ES-I3 (cell line): ENCODE data around the gene NHP2.

Experiments used
- H3K36me3 ChIP-seq: 2 replicates; pipeline ENCODE4 v1.6.1; 2013; ENCODE audit warnings: mild to moderate bottlenecking, low read length, control low read depth, moderate library complexity; ENCODE audit not compliant: insufficient read depth
- H3K4me1 ChIP-seq: 2 replicates; pipeline ENCODE4 v1.6.1; 2013; ENCODE audit warnings: mild to moderate bottlenecking, control low read depth, low read length; ENCODE audit not compliant: insufficient read depth
- H3K9ac ChIP-seq: 2 replicates; pipeline ENCODE4 v1.6.1; 2013; ENCODE audit warnings: low read depth, mild to moderate bottlenecking, low read length, moderate library complexity
- H3K9me3 ChIP-seq: 2 replicates; pipeline ENCODE4 v1.6.1; 2013; ENCODE audit warnings: mild to moderate bottlenecking, low read length, moderate library complexity; ENCODE audit not compliant: control insufficient read depth, insufficient read depth

Gene NHP2

DNA sequence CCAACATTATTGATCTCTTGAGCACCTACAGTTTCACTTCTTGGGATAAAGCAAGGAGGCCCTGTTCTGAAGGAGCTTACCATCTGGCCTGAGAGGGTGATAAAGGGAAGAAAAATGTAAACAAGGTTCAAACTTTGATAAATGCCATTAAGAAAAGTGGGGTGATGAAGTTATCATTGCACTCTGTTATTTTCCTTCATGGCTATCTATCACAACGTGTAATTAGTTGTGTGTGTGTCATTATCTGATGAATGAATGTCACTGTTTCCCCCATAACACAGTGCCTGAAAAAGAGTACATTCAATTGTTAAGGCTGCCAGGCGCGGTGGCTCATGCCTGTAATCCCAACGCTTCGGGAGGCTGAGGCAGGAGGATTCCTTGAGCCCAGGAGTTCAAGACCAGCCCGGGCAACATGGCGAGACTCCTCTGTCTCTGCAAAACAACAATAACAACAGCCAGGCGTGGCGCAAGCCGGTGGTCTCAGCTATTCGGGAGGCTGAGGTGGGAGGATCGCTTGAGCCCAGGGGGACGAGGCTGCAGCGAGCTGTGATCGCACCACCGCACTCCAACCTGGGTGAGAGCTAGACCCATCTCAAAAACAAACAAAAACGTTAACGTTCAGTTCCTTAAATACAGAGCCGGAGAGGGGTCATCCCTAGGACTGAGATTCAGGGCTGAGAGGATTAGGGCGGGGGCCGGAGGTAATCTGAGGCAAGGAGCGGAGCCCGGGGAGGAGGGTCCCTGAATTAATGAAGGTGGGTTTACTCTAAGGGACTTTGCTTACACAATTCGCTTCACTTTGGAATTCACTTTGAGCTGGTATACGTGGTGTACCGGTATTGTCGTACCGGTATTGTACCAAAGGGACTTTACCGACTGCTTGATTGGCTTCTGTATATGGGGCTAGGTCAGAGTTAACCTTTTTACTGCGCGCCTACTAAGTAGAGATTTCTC is 917 bp downstream of the NHP2 start:
- H3K9ac ChIP-seq = peak overlapping the region; percentile 75
- no peaks in the 10 kb centered on the region for H3K4me1 ChIP-seq
- H3K9me3 ChIP-seq = no peaks in the 10 kb centered on the region
- H3K36me3 ChIP-seq = peaks cover 26% of the 10 kb centered on the region

DNA sequence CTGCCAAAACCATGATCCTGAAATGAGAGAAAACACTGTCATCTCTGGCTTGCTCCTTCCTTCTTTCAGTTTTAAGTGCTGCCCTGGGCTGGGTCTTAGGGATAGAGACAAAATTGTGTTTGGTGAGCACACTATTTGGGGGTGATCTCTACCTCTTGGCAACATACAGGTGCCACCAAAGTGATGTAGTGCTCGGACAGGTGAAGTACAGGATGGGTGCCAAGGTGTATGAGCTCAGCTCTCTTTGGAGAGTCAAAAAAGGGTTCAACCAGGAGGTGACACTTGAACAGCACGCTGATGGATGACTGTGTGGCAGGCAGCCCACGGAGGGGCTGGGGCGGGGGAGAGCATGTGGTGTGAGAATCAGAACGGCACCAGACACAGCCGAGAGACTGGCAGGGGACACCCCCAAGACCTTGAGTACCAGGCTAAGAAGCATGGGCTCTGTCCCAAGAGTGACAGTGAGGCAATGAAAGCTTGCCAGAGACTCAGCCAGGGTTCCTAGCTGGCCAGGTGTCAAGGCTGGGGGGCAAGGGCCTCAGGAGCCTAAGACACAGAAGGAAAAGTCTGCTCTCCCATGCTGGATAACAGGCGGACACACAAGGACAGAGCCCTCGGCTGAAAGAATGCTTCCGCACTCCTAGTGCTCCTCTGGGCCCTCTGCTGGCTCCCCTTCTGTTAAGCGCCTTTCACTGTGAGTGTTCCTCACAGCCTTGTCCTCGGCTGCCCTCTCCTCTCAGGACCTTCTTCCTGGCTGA is 2.5 kb downstream of the NHP2 start:
- Histone ChIP-seq H3K9ac (no peak overlapping the region), H3K9me3 (no peaks in the 10 kb centered on the region), H3K36me3 (peaks cover 40% of the 10 kb centered on the region), H3K4me1 (no peaks in the 10 kb centered on the region)

DNA sequence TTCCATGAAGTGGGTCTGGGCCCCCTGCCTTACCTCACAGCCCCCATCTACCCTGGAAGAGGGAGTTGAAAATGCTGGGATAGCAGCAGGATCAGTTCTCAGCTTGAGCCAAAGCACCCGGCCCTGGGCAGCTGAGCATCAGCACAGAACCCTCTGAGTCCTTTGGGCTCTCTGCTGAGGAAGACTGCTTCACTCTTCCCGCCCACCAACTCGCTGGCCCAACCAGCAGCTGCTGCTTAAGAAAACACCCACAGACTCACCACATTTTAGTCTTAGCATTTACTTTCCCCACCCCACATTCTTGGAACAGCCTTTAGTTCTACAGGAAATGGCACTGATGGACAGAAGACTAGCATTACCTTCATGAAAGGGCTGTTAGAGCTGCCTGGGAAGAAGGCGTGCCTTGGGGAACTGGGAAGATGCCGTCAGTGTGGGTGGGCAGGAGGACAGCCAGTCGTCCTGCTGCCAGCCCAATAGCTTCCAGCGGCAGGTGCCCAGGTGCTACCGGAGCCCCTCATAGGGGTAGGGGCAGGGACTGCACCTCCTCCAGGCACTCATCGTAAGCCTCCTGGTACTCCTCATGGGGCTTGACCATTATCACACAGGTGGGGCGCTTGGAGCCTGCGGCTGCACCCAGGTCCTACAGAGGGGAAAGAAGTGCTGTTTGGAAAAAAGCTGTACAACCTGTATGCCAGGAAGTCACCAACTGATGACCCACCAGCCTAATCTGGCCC is 4.3 kb downstream of the NHP2 start:
- Histone ChIP-seq H3K36me3 (peaks cover 40% of the 10 kb centered on the region), H3K4me1 (no peaks in the 10 kb centered on the region), H3K9me3 (no peaks in the 10 kb centered on the region), H3K9ac (no peak overlapping the region)

DNA sequence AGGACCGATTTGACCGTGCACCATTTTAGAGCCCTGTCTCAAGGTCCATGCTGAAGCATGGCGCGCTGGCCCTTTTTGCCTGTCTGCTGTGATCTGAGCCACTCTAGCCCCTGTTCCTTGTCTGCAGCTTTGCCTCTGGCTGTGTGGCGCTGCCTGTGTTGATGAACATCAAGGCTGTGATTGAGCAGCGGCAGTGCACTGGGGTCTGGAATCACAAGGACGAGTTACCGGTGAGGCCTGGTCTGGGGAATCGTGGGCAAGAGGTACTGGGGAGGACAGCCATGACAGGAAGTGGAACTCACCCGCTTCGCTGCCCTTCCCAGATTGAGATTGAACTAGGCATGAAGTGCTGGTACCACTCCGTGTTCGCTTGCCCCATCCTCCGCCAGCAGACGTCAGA is 6.3 kb downstream of the NHP2 start:
- H3K9ac ChIP-seq = no peak overlapping the region
- H3K4me1 ChIP-seq = no peaks in the 10 kb centered on the region
- H3K9me3 ChIP-seq = no peaks in the 10 kb centered on the region
- peaks cover 48% of the 10 kb centered on the region for H3K36me3 ChIP-seq

DNA sequence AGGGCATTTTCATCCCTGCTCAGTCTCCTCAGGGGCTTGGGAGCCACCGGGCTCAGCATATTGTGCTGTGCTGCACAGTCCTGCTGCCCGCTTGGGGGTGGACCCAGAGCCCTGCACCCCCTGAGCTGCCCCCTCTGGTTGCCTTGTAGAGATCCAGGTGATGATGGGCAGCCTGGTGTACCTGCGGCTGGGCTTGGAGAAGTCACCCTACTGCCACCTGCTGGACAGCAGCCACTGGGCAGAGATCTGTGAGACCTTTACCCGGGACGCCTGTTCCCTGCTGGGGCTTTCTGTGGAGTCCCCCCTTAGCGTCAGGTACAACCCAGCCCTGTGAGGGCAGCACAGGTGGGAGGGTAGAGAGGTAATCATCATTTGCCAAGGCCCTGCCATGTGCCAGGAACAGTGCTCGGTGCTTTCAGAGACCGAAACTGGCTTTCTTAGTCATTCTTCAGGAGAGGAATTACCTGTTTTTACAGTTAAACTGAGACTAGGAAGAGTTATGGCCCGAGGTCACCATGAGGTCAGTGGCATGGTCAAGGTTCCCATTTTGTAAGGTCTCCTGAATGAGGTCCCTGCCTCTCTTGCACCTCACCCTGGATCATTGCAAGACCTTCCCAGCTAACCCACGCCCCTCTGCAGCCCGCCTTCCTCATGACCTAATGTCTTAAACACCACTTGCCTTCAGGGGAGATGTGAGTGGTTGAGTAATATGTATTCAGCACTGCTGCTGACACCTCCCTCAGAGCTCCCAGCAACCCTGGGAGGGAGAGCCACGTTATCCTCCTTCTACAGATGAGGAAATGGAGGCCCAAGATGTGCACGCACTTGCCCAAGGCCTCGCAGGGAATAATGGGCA is 7.5 kb downstream of the NHP2 start:
- peaks cover 56% of the 10 kb centered on the region for H3K36me3 ChIP-seq
- H3K9ac ChIP-seq = no peak overlapping the region
- no peaks in the 10 kb centered on the region for H3K9me3 ChIP-seq
- H3K4me1 ChIP-seq = no peaks in the 10 kb centered on the region

DNA sequence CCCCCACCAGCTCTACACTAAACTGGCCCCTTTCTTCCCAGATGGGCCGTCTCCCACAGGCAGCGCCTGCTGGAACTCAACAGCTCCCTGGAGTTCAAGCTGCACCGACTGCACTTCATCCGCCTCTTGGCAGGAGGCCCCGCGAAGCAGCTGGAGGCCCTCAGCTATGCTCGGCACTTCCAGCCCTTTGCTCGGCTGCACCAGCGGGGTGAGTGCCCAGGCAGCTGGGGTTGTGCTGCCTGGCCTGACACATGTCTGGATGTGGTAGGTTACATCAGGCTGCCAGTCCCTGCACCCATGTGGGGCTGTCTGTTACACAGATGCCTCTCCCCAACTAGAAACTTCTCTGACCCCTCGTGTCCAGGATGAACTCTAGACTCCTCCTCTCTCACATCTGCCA is 9.8 kb downstream of the NHP2 start:
- Histone ChIP-seq H3K36me3 (peaks cover 46% of the 10 kb centered on the region), H3K4me1 (no peaks in the 10 kb centered on the region), H3K9ac (no peak overlapping the region), H3K9me3 (no peaks in the 10 kb centered on the region)

DNA sequence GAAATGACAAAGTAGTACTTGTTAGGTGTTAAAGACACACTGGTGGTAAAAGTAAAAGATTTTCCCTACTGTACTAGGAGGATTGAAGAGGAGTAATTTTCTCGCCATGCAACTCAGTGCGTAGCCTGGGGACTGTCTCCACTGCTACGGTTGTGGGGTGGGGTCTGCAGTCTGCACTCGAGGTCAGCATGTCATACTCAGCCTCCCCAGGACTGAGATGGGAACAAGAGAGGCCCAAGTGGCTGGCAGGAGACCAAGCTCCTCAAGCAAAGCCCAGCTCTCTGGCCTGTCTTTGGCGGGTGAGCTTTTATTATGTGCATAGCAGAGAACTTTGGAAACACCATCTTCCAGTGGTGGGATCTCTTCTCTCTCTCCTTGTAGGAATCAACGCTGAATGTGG is 10.4 kb downstream of the NHP2 start:
- H3K4me1 ChIP-seq = no peaks in the 10 kb centered on the region
- no peak overlapping the region for H3K9ac ChIP-seq
- no peaks in the 10 kb centered on the region for H3K9me3 ChIP-seq
- H3K36me3 ChIP-seq = peaks cover 42% of the 10 kb centered on the region

DNA sequence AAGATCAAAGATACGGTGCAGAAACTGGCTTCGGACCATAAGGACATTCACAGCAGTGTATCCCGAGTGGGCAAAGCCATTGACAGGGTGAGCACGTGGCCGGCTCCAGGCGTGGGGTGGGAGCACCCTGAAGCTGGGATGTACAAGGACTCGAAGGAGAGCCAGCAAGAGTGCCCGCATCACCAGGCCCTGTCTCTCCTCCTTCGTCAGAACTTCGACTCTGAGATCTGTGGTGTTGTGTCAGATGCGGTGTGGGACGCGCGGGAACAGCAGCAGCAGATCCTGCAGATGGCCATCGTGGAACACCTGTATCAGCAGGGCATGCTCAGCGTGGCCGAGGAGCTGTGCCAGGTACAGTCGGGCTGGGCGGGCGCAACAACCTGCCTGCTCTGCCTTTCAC is 11.0 kb downstream of the NHP2 start:
- H3K36me3 ChIP-seq = peaks cover 42% of the 10 kb centered on the region
- no peaks in the 10 kb centered on the region for H3K9me3 ChIP-seq
- H3K9ac ChIP-seq = no peak overlapping the region
- H3K4me1 ChIP-seq = no peaks in the 10 kb centered on the region

DNA sequence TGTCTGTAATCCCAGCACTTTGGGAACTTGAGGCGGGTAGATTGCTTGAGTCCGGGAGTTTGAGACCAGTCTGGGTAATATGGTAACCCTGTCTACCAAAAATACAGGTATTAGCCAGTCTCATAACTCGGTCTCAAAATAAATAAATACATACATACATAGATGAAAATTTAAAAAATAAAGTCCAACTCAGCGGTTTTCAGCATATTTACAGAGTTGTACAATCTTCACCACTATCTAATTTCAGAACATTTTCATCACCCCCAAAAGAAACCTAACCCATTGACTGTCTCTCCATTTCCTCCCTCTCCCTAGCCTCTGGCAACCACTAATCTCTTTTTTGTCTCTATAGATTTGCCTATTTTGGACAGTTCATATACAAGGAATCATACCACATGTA is 12.1 kb downstream of the NHP2 start:
- Histone ChIP-seq H3K36me3 (peaks cover 34% of the 10 kb centered on the region), H3K9me3 (no peaks in the 10 kb centered on the region), H3K9ac (no peak overlapping the region)

DNA sequence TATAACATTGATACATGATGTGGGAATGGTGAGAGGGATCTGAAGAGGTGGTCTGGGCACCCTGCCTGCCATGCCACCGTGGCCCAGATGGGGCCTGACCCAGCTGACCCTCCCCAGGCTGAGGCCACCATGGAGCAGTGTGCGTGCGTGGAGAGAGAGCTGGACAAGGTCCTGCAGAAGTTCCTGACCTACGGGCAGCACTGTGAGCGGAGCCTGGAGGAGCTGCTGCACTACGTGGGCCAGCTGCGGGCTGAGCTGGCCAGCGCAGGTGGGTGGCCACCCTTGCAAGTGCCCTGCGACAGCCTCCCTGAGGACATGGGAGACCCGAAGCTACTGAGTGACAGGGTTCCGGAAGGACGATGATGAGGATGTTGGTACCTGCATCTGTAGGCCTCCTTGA is 15.7 kb downstream of the NHP2 start:
- Histone ChIP-seq H3K4me1 (no peaks in the 10 kb centered on the region), H3K9me3 (no peaks in the 10 kb centered on the region), H3K9ac (no peak overlapping the region), H3K36me3 (peaks cover 46% of the 10 kb centered on the region)

More for the DNA sequence above, 12.1 kb downstream of the NHP2 start:
- no peaks in the 10 kb centered on the region for H3K4me1 ChIP-seq

DNA sequence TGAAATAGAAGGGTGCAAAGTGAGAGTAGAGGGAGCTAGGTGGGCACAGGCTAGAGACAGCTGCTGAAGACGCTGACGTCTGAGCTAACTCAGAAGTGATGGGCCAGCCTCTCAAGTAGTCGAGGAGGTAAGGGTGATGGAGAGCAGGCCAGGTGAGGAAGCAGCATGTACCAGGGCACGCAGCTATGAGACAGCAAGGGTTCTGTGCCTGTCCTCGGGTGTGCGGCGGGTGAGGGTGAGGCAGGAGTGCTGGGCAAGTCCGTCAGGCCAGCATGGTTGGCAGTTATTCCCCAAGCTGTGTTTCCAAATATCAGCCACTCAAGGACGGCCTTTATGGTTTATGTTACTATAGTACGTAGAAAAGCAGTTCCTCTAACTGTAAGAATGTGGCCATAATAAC is 16.7 kb downstream of the NHP2 start:
- Histone ChIP-seq H3K9ac (no peak overlapping the region), H3K4me1 (no peaks in the 10 kb centered on the region), H3K36me3 (peaks cover 37% of the 10 kb centered on the region), H3K9me3 (no peaks in the 10 kb centered on the region)

DNA sequence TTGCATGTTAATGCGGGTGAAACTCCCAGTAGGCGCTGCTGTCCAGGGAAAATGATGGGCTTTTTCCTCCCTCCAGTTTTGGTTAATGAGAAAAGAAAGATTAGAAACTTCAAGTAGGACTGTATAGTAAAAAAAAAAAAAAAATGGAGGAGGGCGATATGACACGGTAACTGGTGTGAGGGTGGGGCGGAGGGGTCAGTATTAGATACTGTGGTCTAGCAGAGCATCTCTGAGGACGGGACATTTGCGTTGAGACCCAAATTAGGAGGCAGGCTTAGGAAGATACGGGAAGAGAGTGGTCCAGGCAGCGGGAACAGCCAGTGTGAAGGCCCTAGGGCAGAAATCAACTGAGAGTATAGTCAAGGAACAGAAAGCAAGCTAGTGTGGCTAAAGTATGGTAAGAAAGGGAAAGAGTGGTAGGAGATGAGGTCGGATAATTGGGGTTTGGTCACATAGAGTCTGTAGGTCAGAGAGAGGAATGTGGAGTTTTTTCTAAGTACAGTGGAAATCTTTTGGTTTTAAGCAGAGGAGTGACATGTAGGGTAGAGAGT is 22.2 kb downstream of the NHP2 start:
- Histone ChIP-seq H3K36me3 (peaks cover 19% of the 10 kb centered on the region), H3K9ac (peak overlapping the region; percentile 99), H3K9me3 (no peaks in the 10 kb centered on the region)

DNA sequence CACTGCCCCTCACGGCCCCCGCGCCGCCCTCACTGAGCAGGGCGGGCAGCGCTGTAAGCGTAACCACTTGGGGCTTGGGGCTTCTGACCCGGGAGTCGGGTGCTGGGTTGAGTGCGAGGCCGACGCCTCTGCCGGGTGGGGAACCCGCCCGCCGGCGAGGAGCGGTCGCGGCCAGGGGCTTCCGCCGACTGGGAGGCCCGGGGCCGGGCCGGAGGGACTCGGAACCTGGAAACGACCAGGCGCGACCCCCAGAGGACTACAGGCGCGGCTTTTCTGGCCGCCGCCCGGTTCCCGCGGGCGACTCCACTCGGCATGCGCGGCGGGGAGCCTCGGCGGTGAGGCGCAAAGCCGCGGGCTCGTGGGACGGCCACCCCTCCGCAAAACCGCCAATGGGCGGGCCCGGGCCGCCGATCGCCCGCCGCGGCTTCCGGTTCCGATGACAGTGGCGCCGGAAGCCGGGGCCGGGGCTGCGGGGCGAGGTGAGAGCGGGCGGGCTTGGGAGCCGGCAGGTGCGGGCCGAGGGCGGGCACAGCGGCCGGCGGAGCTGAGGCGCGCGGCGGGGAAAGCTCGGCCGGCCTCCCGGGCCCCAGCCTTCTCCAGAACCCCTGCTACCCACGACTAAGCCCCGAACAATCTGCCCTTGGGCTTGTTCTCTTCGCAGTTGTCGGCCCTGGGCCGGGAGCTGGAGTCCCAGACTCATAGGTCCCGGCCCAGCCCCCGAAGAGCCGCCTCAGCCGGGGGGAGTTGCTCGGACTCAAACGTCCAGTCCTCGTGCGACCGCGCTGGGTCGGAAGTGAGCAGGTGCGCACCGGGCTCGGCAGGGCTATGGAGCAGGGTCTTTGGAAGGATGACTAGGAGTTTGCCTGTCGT is 22.9 kb downstream of the NHP2 start, which contains the start of gene RMND5B:
RMND5B (plus strand) TSS at position 439 of the 870 bp plus-strand sequence. CDS start 7,106 bp downstream, outside the sequence.
- Histone ChIP-seq H3K9ac (peak within 1 kb of the TSS; percentile 99), H3K36me3 (peaks cover 16% of the 10 kb centered on the region), H3K4me1 (peaks cover 16% of the 10 kb centered on the region)

More for the DNA sequence above, 22.2 kb downstream of the NHP2 start:
- peaks cover 14% of the 10 kb centered on the region for H3K4me1 ChIP-seq

More for the DNA sequence above, 22.9 kb downstream of the NHP2 start, which contains the start of gene RMND5B:
- H3K9me3 ChIP-seq = no peaks in the 10 kb centered on the region
